Head of caudate nucleus (tissue), 42 donors: ENCODE measurements around the gene IFT172.

ENCODE experiments used
- DNase-seq, 42 donors: peaks; one replicate each; pipeline versions ENCODE4 v3.0.0 to v3.0.0-alpha.2; 2020 to 2021; ENCODE audit warnings: mixed read lengths in 7 of 42
- intact Hi-C: fragments of 100-400 bp; cut with DNase I; formaldehyde crosslinking; loops from one replicate; pipeline ENCODE4 v1.15.0; 2022

IFT172 gene

GRCh38 chr2:27496357-27497287, 7.1 kb upstream of the IFT172 start, which contains the start of gene GCKR:
Gene GCKR (plus strand): TSS chr2:27496839. CDS start chr2:27496905, 66 bp downstream.
- DNase-seq: no peak
- intact Hi-C loops: no loop called here

DNA sequence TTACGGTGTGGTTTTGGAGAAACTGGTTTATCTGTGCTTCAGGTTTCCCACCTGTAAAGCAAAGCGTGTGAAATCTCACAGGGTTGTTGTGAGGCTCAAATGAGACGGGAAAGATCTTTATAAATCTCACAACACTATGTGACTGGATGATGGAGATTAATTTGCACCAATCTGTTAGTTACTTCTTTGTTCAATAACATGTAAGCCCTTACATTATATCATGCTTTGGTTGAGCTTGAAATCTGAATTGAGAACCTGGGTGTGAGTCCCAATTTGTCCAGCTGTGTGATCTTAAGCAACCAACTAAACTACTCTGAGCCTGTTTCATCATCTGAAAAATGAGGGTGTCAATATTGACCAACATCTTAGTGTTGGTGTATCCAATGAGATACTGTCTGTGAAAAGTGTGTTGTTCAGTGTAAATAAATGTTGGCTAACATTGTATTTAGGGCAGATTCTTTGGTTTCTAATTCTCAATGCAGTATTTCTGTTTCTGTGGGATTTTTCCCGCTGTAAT, 6.4 kb upstream of the IFT172 start:
- DNase-seq: no peak
- intact Hi-C loops: no loop called here

GRCh38 chr2:27494944-27495554, 5.5 kb upstream of the IFT172 start, which contains the start of gene FNDC4:
Gene FNDC4 (minus strand): TSS chr2:27495200. CDS start chr2:27494679, 521 bp downstream.
- intact Hi-C loops: no loop called here
- DNase-seq: peak in 33 of 42 donors; percentile 8 to 63 (median 29)

DNA sequence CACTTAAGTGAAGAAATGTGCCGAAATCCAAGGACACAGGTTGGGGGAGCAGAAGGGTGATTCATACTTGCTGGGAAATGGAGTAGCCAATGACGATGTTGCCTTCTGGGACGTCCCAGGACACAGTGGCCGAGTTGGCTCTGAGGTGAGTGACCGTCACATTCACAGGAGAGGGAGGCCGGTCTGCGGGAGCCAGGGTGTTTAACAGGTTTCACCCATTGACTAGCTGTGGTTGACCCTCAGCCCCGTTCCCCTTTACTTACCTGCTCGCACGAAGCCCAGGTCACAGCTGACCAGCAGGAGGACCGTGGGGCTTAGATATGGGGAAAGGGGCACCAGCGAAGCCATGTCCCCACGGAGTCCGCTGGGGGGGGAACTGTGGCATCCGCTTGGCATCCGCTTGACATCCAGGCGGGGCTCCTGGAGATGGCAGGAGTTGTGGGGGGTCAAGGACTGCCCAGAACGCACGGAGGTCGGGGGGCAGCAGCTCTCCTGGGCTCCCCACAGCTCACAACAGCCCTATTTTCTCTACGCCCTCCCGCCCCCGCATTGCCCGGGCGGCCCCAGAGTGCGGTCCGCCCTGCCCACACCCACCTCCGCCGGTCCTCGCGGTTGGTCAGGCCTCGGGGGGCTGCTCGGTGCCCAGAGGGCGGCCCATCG, 4.9 kb upstream of the IFT172 start:
- DNase-seq: peak in 13 of 42 donors; percentile 5 to 74 (median 35)

DNA sequence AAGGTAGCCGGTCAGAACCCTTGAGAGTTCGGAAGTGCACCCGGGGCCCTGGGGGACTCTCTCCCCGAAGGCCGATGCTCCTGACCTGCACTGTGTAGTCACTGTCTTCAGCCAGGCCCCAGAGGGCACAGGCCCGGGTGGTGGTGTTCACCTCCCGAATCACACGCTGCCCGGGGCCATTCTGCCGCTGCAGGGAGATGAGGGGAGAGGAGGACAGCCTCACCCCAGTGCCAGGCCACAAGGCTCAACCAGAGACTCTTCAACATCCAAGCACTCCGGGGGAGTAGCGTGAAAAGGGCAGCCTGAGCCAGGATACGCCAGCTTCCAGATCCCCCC, 4.4 kb upstream of the IFT172 start:
- intact Hi-C loops: no loop called here
- peak in 2 of 42 donors; percentile 40 to 69 for DNase-seq

More for the DNA sequence above, 4.9 kb upstream of the IFT172 start:
- intact Hi-C loops: no loop called here

- no peak for DNase-seq
- intact Hi-C loops: no loop called here
Observed at GRCh38 chr2:27492557-27492956, 3.0 kb upstream of the IFT172 start.

DNA sequence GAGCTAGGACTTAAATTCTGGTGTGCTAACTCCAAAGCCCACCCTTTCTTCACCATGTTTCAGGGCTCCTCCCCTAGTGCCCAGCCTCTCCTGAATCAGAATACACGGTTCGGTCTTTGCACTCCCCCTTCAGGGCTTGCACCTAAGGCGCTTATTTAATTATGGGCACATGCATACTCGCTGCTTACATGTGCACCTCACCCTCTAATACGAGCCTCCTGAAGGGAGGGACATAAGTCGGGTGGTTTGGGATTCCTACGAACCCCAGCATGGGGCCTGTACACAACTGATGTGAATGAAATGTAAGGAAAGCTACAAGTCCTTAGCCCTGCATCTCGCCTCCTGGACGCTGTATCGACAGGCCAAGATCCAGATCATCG, 435 bp downstream of the IFT172 start:
- intact Hi-C loops: loop anchor here (5.0 kb wide), 1 partner anchor 62 kb away; the partner anchor contains the start of gene NRBP1
- DNase-seq: peak in 5 of 42 donors; percentile 4 to 29 (median 9)

DNA sequence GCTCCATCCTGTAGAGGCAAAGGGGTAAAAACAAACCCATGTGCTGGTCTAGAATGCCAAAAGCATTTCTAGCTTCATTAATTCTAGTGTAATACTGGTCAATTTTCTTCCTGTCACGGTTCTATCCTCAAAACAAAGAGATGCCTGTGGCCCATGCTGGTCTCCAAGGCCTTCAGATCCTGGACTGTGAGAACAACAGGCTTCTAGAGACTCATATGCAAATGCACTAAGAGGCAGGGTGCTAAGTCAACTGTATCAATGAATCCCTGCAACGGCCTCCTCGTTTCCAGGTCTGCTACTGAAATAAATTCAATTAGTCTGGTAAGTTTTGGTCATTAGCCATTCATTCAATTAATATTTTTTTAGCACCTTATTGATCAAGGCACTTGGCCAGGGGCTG, 4.0 kb downstream of the IFT172 start:
- intact Hi-C loops: loop anchor here (5.0 kb wide), 1 partner anchor 58 kb away; the partner anchor contains the start of gene NRBP1
- peak in 4 of 42 donors; percentile 5 to 32 (median 18) for DNase-seq

DNA sequence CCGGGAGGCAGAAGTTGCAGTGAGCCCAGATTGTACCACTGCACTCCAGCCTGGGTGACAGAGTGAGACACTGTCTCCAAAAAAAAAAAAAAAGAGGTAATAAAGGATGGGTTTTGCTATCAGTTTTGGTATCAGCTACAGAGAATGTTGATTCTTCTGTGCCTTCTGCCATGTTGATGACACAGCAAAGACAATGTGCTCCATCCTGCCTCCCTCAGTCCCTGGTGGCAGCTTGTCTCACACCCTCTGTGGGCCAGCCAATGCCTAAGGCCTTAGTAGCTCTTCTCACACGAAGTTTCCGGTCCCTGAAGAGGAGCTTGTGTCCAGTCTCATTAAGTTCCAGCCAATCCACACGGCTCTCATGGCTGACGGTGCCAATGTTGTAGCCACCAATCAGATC, 17.6 kb downstream of the IFT172 start:
- DNase-seq: no peak
- intact Hi-C loops: no loop called here

DNA sequence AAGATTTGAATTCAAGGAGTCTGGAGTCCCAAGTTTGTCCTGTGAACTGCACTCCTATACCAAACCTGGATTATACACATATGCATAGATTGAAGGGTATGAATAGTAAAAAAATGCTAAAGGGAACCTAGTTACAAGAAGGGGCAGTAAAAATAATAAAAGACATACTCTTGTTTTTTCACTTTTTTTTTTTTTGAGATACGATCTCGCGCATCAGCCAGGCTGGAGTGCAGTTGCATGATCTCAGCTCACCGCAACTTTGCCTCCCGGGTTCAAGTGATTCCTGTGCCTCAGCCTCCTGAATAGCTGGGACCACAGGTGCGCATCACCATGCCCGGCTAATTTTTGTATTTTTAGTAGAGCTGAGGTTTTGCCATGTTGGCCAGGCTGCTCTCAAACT, 25.1 kb downstream of the IFT172 start:
- no peak for DNase-seq
- intact Hi-C loops: no loop called here

GRCh38 chr2:27461118-27461517, 28.4 kb downstream of the IFT172 start:
- intact Hi-C loops: no loop called here
- DNase-seq: no peak

GRCh38 chr2:27453968-27454367, 35.6 kb downstream of the IFT172 start:
- intact Hi-C loops: no loop called here
- DNase-seq: no peak

DNA sequence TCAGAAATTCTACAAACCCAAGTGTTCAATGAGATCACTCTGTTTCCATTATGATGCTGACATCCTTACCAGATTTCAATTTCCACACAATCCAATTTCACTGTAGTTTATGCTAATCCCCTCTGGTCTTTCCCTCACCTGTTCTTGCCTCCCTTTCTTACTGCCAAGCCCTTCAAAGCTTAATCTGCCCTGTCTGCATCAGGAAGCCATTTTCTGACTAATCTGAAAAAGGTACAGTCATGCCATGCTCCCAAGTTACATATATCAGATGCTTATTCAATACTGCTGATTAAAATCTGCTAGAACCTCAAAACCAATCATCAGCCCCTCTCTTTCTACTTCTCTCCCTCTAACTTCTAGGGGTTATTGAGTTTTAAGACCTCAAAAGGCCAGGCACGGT, 38.4 kb downstream of the IFT172 start:
- intact Hi-C loops: no loop called here
- no peak for DNase-seq

DNA sequence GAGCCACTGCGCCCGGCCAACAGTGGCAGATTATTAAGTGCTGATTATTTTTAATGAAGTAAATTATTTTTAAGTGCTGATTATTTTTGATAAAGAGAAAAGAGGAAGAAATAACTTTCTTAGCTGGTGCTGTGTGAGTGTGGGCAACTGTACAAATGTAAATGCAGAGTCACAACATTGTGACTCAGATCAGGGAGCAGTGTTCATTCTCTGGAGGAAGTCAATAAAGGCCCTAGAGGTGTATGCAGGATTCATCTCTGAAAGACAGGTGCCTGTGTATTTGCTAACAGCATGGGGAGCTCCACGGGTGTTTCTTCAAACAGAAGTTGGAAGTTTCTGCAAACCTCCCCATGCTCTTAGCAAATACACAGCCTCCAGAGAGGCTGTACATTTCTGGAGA, 41.2 kb downstream of the IFT172 start:
- peak in 1 of 42 donors; percentile 9 for DNase-seq
- intact Hi-C loops: no loop called here

DNA sequence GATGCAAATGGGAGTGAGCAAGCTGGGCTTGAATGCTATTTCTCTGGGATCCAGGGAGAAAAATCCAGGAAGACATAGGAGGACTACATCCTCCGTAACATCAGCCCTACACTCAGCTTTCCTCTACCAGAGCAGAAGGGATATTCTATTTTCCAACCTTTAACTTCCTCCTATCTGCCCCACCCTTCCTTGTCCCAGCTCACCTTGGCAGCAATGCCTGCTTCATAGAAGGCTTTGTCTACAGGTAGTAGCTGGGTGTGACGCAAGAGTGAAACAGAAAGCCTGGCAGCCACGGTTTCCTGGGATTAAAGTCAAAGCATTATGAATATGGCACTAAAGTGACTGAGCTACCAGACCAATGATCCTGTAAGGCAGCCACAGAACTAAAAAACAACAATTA, 43.5 kb downstream of the IFT172 start:
- intact Hi-C loops: no loop called here
- no peak for DNase-seq

GRCh38 chr2:27445615-27446014, 43.9 kb downstream of the IFT172 start:
- no peak for DNase-seq
- intact Hi-C loops: no loop called here

DNA sequence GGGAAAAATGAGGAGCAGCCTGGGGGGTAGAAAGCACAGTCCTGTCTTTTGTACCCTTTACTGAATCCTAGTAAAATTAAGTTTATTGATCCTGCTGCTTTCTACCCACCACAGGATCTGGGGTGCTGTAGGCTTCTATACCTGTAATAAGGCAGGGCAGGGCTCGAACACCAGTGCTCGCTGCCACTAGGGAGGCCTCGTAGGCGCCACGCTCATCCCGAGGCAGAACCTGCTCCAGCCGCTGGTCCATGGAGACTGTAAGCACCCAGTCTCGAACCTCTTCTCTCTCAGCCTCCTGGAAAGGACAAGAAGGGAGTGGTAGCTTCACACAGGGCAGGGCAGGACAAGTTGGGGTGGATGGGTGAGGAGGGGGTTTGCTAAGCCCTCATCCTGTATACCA, 44.4 kb downstream of the IFT172 start:
- intact Hi-C loops: no loop called here
- no peak for DNase-seq

DNA sequence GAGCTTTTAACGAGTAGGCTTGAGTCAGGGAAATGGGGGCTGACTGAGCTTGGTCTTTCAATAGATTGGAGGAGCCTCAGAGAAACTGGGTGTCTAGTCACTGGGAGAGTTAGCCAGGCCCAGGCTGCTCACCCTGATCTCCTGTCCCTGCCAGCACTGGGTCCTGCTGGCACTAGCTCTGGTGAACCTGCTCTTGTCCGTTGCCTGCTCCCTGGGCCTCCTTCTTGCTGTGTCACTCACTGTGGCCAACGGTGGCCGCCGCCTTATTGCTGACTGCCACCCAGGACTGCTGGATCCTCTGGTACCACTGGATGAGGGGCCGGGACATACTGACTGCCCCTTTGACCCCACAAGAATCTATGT, 46.6 kb downstream of the IFT172 start:
- peak in 1 of 42 donors; percentile 45 for DNase-seq
- intact Hi-C loops: no loop called here
